ENCODE measurements around the gene COL12A1. TPM values are rescaled to one million over a fixed set of nuclear protein-coding genes. Genes with fewer than 3 reads are reported as not detected.

Gene COL12A1
- total RNA-seq (2022; extraction: Qiagen RNA extraction; ENCODE audit: low read depth), result 5.0 to 7.4 TPM (median 6.6 TPM) in 5 replicates

DNA sequence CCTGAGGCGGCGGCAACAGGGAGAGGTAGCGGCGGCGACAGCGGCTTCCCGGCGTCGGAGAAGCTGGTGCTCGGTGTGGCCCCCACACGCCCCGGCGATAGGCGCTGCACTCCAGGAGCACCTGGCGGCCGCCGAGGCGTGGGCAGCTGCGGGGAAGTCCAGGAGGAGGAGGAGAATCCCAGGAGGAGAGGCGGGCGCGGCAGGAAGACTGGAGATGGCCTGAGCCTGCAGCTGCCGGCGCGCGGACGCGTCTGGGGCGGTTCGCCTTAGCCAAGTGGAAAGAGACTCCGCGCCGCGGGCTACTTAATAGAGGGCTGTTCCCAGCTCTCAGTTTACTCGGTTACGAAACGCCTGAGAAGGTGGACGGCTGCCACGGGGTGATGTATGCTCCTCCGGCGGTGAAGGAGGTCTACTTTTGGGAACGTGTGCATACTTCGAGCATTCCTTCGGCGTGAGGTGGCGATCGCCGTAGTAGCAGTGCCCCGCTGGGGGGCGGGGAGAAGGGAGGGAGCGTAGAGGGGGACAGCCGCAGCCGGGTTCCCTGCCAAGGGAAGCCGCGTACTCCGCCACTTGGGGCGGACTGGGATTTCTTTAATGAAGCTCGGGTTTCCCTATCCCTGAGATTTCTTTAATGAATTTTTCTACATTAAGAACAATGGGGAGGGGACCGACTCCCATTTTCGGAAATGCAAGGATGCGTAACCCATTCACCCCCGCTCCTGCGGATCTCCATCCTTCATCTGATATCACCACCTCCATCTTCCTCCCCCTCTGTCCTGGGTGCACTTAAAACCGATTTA is at the start of gene COL12A1:
COL12A1 (minus strand) TSS at position 278 of the 800 bp plus-strand sequence. CDS start 3,261 bp downstream, outside the sequence.

DNA sequence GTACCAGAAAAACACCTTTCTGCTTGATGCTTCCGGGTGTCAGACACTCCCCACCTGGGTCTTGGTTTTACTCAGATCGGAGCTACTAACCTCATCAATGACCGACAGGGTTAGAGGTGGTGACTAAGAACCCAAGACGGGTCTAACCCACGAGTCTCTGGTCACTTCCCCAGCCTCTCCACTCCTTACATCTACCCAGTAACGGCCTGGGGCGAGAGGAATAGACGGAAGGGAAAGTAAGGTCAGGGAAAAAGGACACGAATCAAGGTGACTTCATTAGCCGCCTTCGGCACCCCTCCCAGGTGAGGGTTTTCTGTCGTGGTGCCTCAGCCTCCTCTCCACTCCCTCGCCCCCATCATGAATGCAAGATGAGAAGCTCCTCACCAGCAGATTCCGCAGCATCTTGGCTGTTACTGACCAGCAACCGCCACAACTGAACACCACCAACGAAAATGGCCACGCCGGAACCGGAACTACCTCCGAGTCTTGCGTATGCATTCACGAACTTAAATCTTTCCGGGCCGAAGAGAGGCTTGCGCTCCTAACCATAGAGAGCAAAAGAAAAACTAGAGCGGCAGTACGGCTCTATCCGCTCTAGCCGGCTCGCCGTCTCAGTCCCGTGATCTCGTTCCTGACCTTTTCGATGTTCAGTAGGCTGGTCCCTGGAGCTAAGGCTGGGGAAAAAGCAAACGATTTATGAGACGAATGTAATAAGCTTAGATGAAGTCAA is 37.6 kb upstream of the COL12A1 start, which contains the start of gene COX7A2:
COX7A2 (minus strand) TSS at position 469 of the 730 bp plus-strand sequence; CDS start at position 402, 67 bp downstream.

Other genes starting within 250 kb of the COL12A1 start
- 261 to 344 TPM (median 281 TPM) in 5 replicates for gene COX7A2, start 37.7 kb upstream of the COL12A1 start, total RNA-seq (2022; extraction: Qiagen RNA extraction; ENCODE audit: low read depth)
- 38.0 to 56.8 TPM (median 50.9 TPM) in 5 replicates for gene TMEM30A, start 78.7 kb upstream of the COL12A1 start, total RNA-seq (2022; extraction: Qiagen RNA extraction; ENCODE audit: low read depth)